Fibroblast of villous mesenchyme (primary cell): ENCODE results near the gene EXOC4. TPM values are rescaled to one million over a fixed set of nuclear protein-coding genes. Genes with fewer than 3 reads are reported as not detected.

Source experiments
- DNase-seq: peaks from one replicate; pipeline ENCODE4 v3.0.0-alpha.2; 2010; ENCODE audit warnings: low read depth
- H3K4me3 ChIP-seq: 2 replicates; pipeline ENCODE4 v1.5.1; 2011; ENCODE audit warnings: low read depth, mild to moderate bottlenecking, low read length
- CTCF ChIP-seq: IDR thresholded peaks from 2 replicates; pipeline ENCODE4 v1.5.1; 2012; ENCODE audit warnings: low read depth, mild to moderate bottlenecking, low read length; ENCODE audit not compliant: insufficient read depth
- total RNA-seq: library from RNA; depleted of rRNA; stranded (reverse); fragments of >200 nt; gene quantifications from 2 replicates; pipeline ENCODE4 v1.2.3, GENCODE V29; 2012

Gene EXOC4
- total RNA-seq, 1 donor: 106 TPM

- TF ChIP-seq CTCF: no peak
- no peak overlapping the region for H3K4me3 ChIP-seq
- no peak for DNase-seq
These were observed 586.2 kb downstream of the EXOC4 start for GRCh38 chr7:133839121-133839520.

DNA sequence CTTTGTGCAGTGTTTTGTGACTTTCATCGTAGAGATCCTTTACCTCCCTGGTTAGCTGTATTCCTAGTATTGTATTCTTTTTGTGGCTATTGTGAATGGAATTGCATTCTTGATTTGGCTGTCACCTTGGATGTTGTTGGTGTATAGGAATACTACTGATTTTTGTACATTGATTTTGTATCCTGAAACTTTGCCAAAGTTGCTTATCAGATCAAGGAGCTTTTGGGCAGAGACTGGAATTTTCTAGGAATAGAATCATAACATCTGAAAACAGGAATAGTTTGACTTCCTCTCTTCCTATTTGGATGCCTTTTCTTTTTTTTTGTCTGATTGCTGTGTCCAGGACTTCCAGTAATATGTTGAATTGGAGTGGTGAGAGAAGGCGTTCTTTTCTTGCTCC, 590.5 kb downstream of the EXOC4 start:
- DNase-seq: no peak
- TF ChIP-seq CTCF: no peak
- no peak overlapping the region for H3K4me3 ChIP-seq

DNA sequence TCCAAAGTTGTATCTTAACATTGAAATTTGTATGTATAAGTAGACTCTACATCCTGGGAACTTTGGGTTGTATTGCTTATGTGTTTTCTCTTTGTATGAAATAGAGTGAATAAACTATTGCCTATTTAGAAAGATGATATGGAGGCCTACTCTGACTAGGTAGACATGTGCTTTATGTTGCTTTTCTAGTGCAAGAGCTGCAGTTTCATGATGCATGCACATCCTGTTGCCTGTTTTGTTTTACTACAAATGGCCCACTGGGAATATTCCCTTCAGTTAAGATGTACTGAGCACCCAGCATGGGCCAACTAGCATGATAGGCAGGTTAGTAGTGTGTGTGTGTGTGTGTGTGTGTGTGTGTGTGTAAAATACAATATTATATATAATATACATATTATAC, 592.1 kb downstream of the EXOC4 start:
- no peak overlapping the region for H3K4me3 ChIP-seq
- no peak for DNase-seq
- TF ChIP-seq CTCF: no peak

DNA sequence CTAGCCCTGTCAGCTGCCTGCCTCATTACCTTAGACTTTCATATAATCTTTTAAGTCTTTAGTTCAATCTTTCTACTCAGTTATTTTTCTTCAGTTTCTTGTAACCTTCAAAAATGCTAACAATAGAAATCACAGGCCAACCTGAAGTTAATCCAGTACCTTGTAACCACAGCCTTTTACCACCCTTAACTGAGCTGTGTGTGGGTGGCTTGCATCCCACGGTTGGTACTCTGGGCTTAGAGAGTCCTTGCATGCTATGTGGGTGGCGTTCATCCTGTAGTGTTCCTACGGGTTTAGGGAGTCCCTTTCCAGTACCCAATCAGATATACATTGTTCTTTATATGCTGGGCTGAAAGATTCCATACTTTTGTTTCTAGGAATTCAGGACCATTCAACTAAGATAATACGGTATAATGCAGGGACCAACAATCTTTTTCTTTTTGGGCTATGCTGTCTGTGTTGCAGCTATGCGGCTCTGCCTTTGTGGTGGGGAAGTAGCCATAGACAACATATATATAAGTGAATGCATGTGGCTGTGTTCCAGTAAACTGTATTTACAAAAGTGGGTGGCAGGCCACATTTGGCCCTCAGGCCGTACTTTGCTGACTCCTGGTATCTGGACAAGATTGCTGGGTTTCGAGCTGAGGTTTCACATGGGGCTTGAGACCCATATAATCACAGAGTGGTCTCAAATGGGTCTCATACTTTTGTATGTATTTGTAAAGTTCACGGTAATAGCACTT, 593.5 kb downstream of the EXOC4 start:
- no peak for DNase-seq
- TF ChIP-seq CTCF: no peak
- no peak overlapping the region for H3K4me3 ChIP-seq

GRCh38 chr7:133850497-133851280, 597.8 kb downstream of the EXOC4 start:
- DNase-seq: no peak
- no peak for TF ChIP-seq CTCF
- H3K4me3 ChIP-seq: no peak overlapping the region

DNA sequence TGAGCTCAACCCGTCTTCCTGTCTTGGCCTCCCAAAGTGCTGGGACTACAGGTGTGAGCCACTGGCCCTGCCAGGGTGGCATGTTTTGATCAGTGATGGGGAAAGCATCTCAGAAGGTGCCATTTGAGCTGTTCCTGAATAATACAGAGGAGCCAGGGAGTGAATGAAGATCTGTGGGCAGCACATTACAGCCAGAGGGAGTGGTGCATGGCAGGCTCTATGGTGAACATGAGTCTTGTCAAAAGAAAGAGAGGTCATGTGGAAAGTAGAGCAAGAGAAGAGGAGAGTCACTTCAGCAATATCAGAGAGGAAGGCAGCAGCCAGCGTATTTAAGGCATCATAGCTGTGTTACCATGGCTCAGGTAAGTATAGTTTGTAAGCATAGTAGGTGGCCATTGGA, 598.5 kb downstream of the EXOC4 start:
- DNase-seq: no peak
- H3K4me3 ChIP-seq: no peak overlapping the region
- TF ChIP-seq CTCF: no peak
